ENCODE results near the gene BLID.

The BLID gene

DNA sequence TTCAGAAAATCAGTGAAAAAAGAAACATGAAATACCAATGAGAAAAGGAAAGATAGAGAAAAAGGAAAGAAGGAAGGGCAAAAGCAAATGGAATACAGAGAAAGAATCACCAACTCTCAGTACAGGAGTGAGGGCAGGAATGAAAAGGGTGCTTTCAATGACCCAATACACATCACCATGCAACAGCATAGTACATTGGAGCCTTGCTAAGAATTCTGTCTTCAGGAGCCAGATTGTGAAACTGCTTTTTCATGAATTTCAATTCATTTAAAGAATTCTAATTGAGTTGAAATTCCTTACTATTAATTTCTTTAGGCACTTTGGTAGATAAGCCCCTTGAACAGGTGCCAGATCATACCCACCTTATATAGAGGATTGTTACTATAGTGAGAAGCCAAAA, 34.9 kb downstream of the BLID start:
- DNase-seq (ENCODE audit: low read depth), result no peak

DNA sequence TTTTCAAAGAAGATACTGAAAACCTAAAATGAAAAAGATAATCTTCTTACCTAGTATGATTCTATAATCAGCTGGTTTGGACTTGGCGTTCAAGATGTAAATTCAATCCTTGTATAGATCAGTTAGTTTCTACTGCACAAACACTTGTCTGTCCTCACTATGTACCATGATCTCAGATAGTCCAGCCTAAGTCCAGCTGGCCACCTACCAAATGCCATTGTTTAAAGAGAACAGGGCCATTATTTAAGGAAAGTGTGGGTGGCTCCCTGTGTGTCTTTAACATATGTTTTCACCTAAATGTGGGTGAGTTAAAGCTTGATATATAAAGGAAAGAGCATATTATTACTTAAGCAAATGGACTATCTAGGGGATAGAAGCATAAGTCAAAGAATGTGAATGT, 38.6 kb downstream of the BLID start:
- DNase-seq (ENCODE audit: low read depth), result no peak

DNA sequence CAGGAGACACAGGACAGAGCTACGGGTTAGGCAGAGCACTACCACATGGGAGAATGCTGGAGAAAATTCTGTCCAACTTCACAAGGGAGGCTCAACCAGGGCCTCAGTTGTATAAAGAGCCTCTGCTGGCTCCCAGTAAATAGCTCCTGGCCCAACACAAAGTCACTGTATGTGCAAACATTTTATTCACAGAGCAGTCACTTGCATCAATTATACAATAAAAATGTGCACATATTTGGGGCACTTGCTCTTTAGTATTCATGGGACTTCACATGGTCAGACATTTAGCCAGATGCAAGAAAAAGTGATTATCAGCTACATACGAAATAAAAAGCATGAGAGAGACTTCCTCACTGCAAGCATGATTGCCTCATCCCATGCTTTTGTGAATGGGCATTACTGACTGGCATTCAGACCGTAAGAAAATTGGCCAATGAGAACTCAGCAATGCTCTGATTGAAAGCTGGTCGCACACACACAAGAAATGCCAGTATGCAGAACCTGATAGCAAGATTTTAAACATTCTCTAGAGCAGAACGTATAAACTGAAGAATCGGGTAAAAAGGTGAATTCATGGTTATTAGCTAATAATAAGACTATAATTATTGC, 39.4 kb downstream of the BLID start:
- DNase-seq (ENCODE audit: low read depth), result no peak

DNA sequence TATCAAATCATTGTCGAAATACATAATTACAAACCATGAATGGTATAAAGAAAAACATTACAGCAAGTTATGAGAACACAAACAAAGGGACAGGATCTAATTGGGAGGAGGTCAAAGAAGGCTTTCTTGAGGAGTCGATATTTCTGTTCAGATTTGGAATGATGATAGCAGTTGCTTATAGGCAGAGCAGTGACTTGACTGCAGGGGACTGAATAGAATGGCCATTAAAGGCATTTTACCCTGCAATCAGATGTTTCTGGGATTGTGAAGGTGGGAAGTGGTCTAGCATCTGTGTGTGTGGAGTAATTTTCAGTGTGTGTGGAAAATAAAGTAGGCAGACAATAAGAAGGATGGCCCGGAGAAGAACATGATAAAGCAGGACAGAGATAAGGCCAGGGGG, 41.0 kb downstream of the BLID start:
- no peak for DNase-seq (ENCODE audit: low read depth)

DNA sequence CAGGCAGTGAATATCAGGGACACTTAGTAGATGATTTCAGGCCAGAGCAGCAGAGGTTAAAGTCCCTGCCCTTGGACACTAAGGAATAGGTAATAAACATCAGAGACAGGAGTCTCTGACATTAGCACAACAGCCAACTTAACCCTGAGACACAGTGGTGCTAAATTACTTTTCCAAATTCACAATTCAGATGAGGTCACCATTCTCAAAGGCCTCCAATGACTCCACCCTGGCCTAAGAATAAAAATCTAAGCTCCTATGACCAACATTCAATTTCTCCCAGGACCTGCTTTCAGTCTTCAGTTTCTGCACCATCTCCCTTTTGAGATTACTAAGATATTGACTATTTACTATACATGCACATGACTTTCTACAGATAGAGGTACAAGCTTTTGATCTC, 42.0 kb downstream of the BLID start:
- no peak for DNase-seq (ENCODE audit: low read depth)

DNA sequence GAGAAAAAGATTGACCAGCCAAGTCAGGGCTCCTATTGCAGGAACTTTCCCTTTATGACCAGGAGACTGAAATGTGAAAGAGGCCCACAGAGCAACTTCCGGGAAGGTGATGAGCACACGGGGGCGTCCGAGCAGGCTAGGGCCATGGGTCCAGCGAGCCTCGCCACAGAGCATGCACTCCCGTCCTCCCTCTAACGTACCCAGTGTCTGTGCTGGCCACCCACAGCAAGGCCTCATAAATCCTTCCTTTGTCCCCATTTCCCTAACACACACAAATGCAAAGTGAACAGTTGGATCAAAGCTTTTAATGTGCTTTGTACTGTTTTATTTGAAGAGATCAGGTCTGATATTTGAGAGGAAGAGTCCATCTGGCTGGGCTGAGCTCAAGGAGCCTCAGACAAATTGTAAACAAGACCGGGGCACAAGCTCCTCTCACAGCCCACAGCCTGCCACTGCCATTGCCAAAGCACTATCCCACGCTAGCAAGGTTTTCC, 44.3 kb downstream of the BLID start:
- no peak for DNase-seq (ENCODE audit: low read depth)

DNA sequence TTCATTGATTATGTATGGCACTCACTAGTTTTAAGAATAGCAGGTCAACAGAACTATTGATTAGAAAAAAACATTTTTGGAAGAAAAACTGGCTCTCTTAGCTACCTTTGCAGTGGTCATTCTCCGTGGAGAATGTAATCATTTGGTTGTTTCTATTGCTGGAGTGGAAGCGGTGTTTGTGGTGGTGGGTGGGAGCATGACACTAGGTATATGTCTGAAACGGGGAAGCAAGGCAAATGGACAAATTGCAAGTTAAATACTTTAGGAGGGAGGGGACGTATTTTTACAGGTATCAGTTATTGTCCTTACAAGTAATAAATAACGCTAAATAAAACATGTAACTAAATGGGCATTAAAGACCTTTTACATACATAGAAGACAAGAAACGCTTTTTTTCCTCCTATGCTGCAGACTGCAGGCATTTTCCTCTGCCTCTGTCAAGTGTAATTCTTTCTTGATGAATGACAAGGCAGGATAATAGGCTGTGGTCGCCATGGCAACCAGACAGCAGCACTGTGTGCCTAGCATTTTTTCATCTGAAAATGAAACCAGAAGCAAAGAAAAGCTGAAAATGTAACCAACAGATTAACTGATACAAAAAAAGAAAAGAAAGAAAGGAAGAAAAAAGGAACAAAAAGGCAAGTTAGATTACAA, 46.2 kb downstream of the BLID start:
- DNase-seq (ENCODE audit: low read depth), result no peak

DNA sequence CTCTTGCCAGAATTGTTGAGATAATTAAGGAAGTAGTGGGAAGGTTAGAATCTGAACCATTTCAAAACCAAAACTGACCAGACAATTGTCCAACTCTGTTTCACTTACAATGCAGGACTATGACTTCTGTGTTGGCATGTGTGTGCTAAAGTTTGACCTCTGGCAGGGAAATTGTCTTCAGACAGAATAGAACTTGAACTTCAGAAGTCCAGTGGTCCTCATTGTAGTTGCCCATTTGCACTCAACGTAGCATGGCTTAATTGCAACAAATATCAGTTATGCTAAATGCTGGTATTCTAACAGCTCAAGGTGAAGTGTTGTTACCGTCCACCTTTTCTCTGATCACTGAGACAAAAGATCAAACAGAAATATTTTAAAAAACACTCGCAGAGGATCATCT, 47.2 kb downstream of the BLID start:
- no peak for DNase-seq (ENCODE audit: low read depth)

DNA sequence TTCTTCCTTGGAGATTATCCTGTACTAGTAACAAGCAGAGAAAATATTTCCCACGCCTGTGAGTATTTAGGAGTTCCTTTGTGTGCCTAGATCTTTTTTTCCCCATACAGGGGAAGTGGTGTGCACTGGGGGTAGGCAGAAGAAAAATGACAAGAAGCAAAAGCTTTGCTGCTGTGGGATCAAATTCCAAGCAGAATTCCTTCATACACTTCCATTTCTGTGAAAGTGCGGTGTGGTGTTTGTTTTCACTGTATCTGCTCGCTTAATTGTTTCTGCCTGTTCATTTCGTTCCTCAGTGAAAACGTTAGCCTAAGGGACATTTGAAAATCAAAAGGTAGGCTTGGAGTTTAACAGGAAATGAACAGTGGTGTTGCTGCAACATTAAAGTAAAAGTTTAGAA, 47.9 kb downstream of the BLID start:
- DNase-seq (ENCODE audit: low read depth), result no peak

All from HS-27A (cell line).